Measurements from ENCODE around the gene ZBTB1. TPM values are rescaled to one million over a fixed set of nuclear protein-coding genes. Genes with fewer than 3 reads are reported as not detected.
"Not testable (repeated sequence)": the region's sequence is repeated elsewhere in the genome, so short reads cannot be mapped to it uniquely, and the experiment has no call there.

Gene ZBTB1
- total and polyA plus RNA-seq, 4 donors, result 5.4 to 29.3 (median 10.7) TPM

DNA sequence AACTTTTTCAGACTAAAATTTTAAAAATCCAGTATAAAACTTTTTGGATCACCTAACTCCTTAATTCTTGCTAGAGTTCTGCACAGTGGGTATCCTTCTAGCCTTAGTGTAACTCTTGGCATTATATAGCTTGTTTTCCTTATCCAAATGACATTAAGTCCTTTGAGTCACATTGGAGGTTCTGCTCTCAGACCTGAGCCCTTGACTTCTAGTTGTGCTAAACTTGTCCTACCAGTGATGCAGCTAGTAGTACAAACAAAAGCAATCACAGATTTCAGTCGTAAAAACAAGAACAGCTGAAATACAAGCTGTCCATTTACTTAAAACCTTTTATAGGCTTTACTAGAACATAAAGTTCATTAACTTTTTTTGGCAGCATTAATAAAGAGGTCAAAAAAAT lies 10.5 kb downstream of the ZBTB1 start:
- TF ChIP-seq, protein P1, sequence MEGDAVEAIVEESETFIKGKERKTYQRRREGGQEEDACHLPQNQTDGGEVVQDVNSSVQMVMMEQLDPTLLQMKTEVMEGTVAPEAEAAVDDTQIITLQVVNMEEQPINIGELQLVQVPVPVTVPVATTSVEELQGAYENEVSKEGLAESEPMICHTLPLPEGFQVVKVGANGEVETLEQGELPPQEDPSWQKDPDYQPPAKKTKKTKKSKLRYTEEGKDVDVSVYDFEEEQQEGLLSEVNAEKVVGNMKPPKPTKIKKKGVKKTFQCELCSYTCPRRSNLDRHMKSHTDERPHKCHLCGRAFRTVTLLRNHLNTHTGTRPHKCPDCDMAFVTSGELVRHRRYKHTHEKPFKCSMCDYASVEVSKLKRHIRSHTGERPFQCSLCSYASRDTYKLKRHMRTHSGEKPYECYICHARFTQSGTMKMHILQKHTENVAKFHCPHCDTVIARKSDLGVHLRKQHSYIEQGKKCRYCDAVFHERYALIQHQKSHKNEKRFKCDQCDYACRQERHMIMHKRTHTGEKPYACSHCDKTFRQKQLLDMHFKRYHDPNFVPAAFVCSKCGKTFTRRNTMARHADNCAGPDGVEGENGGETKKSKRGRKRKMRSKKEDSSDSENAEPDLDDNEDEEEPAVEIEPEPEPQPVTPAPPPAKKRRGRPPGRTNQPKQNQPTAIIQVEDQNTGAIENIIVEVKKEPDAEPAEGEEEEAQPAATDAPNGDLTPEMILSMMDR (IDR thresholded peaks at IDR 0.05; ENCODE audit: low read depth, low read length, missing input control), result no peak
- H3K36me3 ChIP-seq (ENCODE audit: control insufficient read depth in 4 of 4, insufficient read depth in 3 of 4, low read depth in 1 of 4, low read length in 3 of 4), result no peaks in the 10 kb centered on the region
- no peak overlapping the region for H3K27ac ChIP-seq (ENCODE audit: low read depth in 1 of 2, low read length in 2 of 2)
- H3K9ac ChIP-seq (ENCODE audit: low read depth in 1 of 2, low read length in 2 of 2), result no peak overlapping the region
- WGBS, result 23% methylated on average over 1 of the region's 1 CpG
- H3K4me3 ChIP-seq (ENCODE audit: low read depth in 1 of 3, low read length in 3 of 3), result no peak overlapping the region
- DNase-seq (ENCODE audit: low spot score), result no peak
- peaks cover 2 to 17% (median 7%) of the 10 kb centered on the region in 4 donors for H3K4me1 ChIP-seq (ENCODE audit: control insufficient read depth in 4 of 4, insufficient read depth in 4 of 4, low read length in 3 of 4)
- no peaks in the 10 kb centered on the region for H3K9me3 ChIP-seq (ENCODE audit: control insufficient read depth in 4 of 4, low read length in 3 of 4)
- H3K27me3 ChIP-seq (ENCODE audit: control insufficient read depth in 4 of 4, insufficient read depth in 4 of 4, low read length in 3 of 4), result no peaks in the 10 kb centered on the region

DNA sequence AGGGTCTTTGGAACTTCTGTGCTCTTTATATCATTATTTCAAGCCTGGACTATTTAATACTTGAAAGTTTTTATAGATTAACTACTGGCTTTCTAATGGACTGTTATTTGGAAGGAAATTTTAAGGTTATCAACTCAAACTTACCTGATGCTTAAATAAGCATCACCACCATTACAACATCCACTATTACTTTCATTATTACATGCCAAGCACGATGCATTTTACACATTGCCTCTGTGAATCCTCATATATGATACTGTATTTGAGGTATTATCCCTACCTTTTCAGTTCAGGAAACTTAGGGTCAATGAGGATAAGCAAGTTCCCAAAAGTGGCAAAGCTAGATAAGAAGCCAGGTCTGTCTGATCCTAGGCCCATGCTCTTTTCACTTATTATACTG lies 12.4 kb downstream of the ZBTB1 start:
- no peaks in the 10 kb centered on the region for H3K9me3 ChIP-seq (ENCODE audit: control insufficient read depth in 4 of 4, low read length in 3 of 4)
- WGBS, result 79% methylated on average over 1 of the region's 1 CpG
- TF ChIP-seq GABPA (IDR thresholded peaks at IDR 0.05 in 1 of 2, conservative IDR thresholded peaks at IDR 0.05 in 1 of 2) (no peak), JUND (IDR thresholded peaks at IDR 0.05) (no peak), NR2F2 (IDR thresholded peaks at IDR 0.05) (no peak), FOXA1 (IDR thresholded peaks at IDR 0.05) (no peak), RXRA (IDR thresholded peaks at IDR 0.05) (no peak), RAD21 (IDR thresholded peaks at IDR 0.05) (no peak), HNF4G (IDR thresholded peaks at IDR 0.05) (no peak), TAF1 (conservative IDR thresholded peaks at IDR 0.05) (no peak), YY1 (IDR thresholded peaks at IDR 0.05) (no peak), SP1 (IDR thresholded peaks at IDR 0.05) (no peak), EGR1 (IDR thresholded peaks at IDR 0.05; ENCODE audit: low read depth in 2 of 2) (no peak), FOXA2 (IDR thresholded peaks at IDR 0.05) (no peak), HNF4A (conservative IDR thresholded peaks at IDR 0.05) (no peak)
- TF ChIP-seq, protein P2, sequence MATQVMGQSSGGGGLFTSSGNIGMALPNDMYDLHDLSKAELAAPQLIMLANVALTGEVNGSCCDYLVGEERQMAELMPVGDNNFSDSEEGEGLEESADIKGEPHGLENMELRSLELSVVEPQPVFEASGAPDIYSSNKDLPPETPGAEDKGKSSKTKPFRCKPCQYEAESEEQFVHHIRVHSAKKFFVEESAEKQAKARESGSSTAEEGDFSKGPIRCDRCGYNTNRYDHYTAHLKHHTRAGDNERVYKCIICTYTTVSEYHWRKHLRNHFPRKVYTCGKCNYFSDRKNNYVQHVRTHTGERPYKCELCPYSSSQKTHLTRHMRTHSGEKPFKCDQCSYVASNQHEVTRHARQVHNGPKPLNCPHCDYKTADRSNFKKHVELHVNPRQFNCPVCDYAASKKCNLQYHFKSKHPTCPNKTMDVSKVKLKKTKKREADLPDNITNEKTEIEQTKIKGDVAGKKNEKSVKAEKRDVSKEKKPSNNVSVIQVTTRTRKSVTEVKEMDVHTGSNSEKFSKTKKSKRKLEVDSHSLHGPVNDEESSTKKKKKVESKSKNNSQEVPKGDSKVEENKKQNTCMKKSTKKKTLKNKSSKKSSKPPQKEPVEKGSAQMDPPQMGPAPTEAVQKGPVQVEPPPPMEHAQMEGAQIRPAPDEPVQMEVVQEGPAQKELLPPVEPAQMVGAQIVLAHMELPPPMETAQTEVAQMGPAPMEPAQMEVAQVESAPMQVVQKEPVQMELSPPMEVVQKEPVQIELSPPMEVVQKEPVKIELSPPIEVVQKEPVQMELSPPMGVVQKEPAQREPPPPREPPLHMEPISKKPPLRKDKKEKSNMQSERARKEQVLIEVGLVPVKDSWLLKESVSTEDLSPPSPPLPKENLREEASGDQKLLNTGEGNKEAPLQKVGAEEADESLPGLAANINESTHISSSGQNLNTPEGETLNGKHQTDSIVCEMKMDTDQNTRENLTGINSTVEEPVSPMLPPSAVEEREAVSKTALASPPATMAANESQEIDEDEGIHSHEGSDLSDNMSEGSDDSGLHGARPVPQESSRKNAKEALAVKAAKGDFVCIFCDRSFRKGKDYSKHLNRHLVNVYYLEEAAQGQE (IDR thresholded peaks at IDR 0.05), result no peak
- TF ChIP-seq, protein P3, sequence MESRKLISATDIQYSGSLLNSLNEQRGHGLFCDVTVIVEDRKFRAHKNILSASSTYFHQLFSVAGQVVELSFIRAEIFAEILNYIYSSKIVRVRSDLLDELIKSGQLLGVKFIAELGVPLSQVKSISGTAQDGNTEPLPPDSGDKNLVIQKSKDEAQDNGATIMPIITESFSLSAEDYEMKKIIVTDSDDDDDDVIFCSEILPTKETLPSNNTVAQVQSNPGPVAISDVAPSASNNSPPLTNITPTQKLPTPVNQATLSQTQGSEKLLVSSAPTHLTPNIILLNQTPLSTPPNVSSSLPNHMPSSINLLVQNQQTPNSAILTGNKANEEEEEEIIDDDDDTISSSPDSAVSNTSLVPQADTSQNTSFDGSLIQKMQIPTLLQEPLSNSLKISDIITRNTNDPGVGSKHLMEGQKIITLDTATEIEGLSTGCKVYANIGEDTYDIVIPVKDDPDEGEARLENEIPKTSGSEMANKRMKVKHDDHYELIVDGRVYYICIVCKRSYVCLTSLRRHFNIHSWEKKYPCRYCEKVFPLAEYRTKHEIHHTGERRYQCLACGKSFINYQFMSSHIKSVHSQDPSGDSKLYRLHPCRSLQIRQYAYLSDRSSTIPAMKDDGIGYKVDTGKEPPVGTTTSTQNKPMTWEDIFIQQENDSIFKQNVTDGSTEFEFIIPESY (IDR thresholded peaks at IDR 0.05), result no peak
- TF ChIP-seq, protein P4, sequence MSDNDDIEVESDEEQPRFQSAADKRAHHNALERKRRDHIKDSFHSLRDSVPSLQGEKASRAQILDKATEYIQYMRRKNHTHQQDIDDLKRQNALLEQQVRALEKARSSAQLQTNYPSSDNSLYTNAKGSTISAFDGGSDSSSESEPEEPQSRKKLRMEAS (IDR thresholded peaks at IDR 0.05), result no peak
- TF ChIP-seq, protein P1 (IDR thresholded peaks at IDR 0.05; ENCODE audit: low read depth, low read length, missing input control), result no peak
- TF ChIP-seq, protein P5, sequence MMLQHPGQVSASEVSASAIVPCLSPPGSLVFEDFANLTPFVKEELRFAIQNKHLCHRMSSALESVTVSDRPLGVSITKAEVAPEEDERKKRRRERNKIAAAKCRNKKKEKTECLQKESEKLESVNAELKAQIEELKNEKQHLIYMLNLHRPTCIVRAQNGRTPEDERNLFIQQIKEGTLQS (IDR thresholded peaks at IDR 0.05), result no peak
- H3K27ac ChIP-seq (ENCODE audit: low read depth in 1 of 2, low read length in 2 of 2), result no peak overlapping the region
- H3K4me3 ChIP-seq (ENCODE audit: low read depth in 1 of 3, low read length in 3 of 3), result no peak overlapping the region
- no peaks in the 10 kb centered on the region for H3K27me3 ChIP-seq (ENCODE audit: control insufficient read depth in 4 of 4, insufficient read depth in 4 of 4, low read length in 3 of 4)
- peaks cover 0 to 6% (median 1%) of the 10 kb centered on the region in 4 donors for H3K36me3 ChIP-seq (ENCODE audit: control insufficient read depth in 4 of 4, insufficient read depth in 3 of 4, low read depth in 1 of 4, low read length in 3 of 4)
- H3K9ac ChIP-seq (ENCODE audit: low read depth in 1 of 2, low read length in 2 of 2), result no peak overlapping the region
- peaks cover 0 to 7% (median under 1%) of the 10 kb centered on the region in 4 donors for H3K4me1 ChIP-seq (ENCODE audit: control insufficient read depth in 4 of 4, insufficient read depth in 4 of 4, low read length in 3 of 4)
- no peak for DNase-seq (ENCODE audit: low spot score)

DNA sequence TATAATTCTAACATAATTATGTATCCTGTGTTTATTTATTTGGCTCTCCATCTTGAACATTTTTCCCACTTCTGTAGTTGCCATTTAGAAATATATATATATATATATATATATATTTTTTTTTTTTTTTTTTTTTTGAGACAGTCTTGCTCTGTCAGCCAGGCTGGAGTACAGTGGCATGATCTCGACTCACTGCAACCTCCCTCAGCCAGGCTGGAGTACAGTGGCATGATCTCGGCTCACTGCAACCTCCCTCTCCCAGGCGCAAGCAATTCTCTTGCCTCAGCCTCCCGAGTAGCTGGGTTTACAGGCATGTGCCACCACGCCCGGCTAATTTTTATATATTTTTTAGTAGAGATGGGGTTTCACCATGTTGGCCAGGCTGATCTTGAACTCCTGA lies 13.1 kb downstream of the ZBTB1 start:
- WGBS, result 89% methylated on average over 6 of the region's 6 CpGs
- not testable (repeated sequence) for H3K27ac ChIP-seq (ENCODE audit: low read depth in 1 of 2, low read length in 2 of 2); H3K4me3 ChIP-seq (ENCODE audit: low read depth in 1 of 3, low read length in 3 of 3); DNase-seq (ENCODE audit: low spot score); H3K9ac ChIP-seq (ENCODE audit: low read depth in 1 of 2, low read length in 2 of 2); H3K4me1 ChIP-seq (ENCODE audit: control insufficient read depth in 4 of 4, insufficient read depth in 4 of 4, low read length in 3 of 4); H3K27me3 ChIP-seq (ENCODE audit: control insufficient read depth in 4 of 4, insufficient read depth in 4 of 4, low read length in 3 of 4); H3K9me3 ChIP-seq (ENCODE audit: control insufficient read depth in 4 of 4, low read length in 3 of 4)
- peaks cover 0 to 11% (median 7%) of the 10 kb centered on the region in 4 donors for H3K36me3 ChIP-seq (ENCODE audit: control insufficient read depth in 4 of 4, insufficient read depth in 3 of 4, low read depth in 1 of 4, low read length in 3 of 4)

Measured in liver (tissue), 9 donors.